Suprapubic skin (tissue), 4 donors: ENCODE measurements around the gene ANKRD13A. TPM values are rescaled to one million over a fixed set of nuclear protein-coding genes. Genes with fewer than 3 reads are reported as not detected.
"Not testable (repeated sequence)": the region's sequence is repeated elsewhere in the genome, so short reads cannot be mapped to it uniquely, and the experiment has no call there.

Experiments
- DNase-seq, 2 donors: peaks; one replicate each; pipeline ENCODE4 v3.0.0-alpha.2; 2019; ENCODE audit warnings: low spot score in 2 of 2
- H3K27ac ChIP-seq: fragments of 200-600 bp; sonication (generic); one replicate; pipeline ENCODE4 v1.5.1; 2019
- H3K27me3 ChIP-seq: fragments of 200-600 bp; sonication (generic); one replicate; pipeline ENCODE4 v1.5.1; 2019
- H3K36me3 ChIP-seq: fragments of 200-600 bp; sonication (generic); one replicate; pipeline ENCODE4 v1.5.1; 2019
- H3K4me1 ChIP-seq: fragments of 200-600 bp; sonication (generic); one replicate; pipeline ENCODE4 v1.5.1; 2019
- H3K4me3 ChIP-seq: fragments of 200-600 bp; sonication (generic); one replicate; pipeline ENCODE4 v1.5.1; 2019; ENCODE audit warnings: mild to moderate bottlenecking
- H3K9me3 ChIP-seq: fragments of 200-600 bp; sonication (generic); one replicate; pipeline ENCODE4 v1.5.1; 2019
- EP300 ChIP-seq: sonication (generic); formaldehyde crosslinking; IDR thresholded peaks from one replicate; pipeline ENCODE4 v1.6.1; 2017; ENCODE audit warnings: antibody characterized with exemption
- POLR2A ChIP-seq, 2 donors: fragments of 450-650 bp; IDR thresholded peaks; one replicate each; pipeline ENCODE4 v1.6.1; 2017; ENCODE audit warnings: antibody characterized with exemption in 2 of 2, mild to moderate bottlenecking in 2 of 2, moderate library complexity in 2 of 2
- POLR2AphosphoS5 ChIP-seq, 3 donors: sonication (generic); formaldehyde crosslinking; IDR thresholded peaks; one replicate each; pipeline ENCODE4 v1.6.1; 2017; ENCODE audit warnings: antibody characterized with exemption in 3 of 3
- WGBS: methylation state at CpG from one replicate; pipeline ENCODE4 v1.1.5; 2018; 5-methylcytosine and 5-hydroxymethylcytosine counted together
- total RNA-seq, 4 donors: library from RNA; depleted of rRNA; stranded (reverse); fragments of >200 nt; gene quantifications; one replicate each; pipeline ENCODE4 v1.1.0, GENCODE V29; 2016
- TF ChIP-seq, protein P1 (sequence below), 2 donors: fragments of 200-600 bp in 1 of 2; fragments of 450-650 bp in 1 of 2; sonication (generic) in 1 of 2; IDR thresholded peaks; one replicate each; pipeline ENCODE4 v1.5.1; 2016 to 2019; ENCODE audit warnings: antibody characterized with exemption in 2 of 2, mild to moderate bottlenecking in 1 of 2, moderate library complexity in 1 of 2

Gene ANKRD13A
- total RNA-seq, 4 donors from 2014 or later: 104 to 161 (median 114) TPM

DNA sequence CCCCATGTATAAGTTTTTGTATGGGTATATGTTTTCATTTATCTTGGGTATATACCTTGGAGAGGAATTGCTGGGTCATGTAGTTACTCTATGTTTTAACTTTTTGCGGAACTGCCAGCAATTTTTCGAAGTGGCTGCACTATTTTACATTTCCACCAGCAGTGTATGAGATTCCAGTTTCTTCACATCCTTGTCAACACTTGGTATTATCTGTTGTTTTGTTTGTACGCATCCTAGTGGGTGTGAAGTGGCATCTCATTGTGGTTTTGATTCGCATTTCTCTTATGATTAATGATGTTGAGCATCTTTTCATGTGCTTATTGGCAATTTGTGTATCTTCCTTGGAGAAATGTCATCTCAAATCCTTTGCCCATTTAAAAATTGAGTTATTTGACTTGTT, 6.9 kb downstream of the ANKRD13A start:
- no peak overlapping the region for H3K4me3 ChIP-seq
- no peak for TF ChIP-seq POLR2AphosphoS5 (IDR thresholded peaks at IDR 0.05)
- TF ChIP-seq, protein P1, sequence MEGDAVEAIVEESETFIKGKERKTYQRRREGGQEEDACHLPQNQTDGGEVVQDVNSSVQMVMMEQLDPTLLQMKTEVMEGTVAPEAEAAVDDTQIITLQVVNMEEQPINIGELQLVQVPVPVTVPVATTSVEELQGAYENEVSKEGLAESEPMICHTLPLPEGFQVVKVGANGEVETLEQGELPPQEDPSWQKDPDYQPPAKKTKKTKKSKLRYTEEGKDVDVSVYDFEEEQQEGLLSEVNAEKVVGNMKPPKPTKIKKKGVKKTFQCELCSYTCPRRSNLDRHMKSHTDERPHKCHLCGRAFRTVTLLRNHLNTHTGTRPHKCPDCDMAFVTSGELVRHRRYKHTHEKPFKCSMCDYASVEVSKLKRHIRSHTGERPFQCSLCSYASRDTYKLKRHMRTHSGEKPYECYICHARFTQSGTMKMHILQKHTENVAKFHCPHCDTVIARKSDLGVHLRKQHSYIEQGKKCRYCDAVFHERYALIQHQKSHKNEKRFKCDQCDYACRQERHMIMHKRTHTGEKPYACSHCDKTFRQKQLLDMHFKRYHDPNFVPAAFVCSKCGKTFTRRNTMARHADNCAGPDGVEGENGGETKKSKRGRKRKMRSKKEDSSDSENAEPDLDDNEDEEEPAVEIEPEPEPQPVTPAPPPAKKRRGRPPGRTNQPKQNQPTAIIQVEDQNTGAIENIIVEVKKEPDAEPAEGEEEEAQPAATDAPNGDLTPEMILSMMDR (IDR thresholded peaks at IDR 0.05): no peak
- TF ChIP-seq POLR2A (IDR thresholded peaks at IDR 0.05): no peak
- TF ChIP-seq EP300: no peak
- H3K27ac ChIP-seq: no peak overlapping the region
- H3K27me3 ChIP-seq: no peaks in the 10 kb centered on the region
- H3K9me3 ChIP-seq: no peaks in the 10 kb centered on the region
- H3K36me3 ChIP-seq: no peaks in the 10 kb centered on the region
- no peak for DNase-seq
- WGBS: 100% methylated on average over 4 of the region's 4 CpGs
- peaks cover 23% of the 10 kb centered on the region for H3K4me1 ChIP-seq

DNA sequence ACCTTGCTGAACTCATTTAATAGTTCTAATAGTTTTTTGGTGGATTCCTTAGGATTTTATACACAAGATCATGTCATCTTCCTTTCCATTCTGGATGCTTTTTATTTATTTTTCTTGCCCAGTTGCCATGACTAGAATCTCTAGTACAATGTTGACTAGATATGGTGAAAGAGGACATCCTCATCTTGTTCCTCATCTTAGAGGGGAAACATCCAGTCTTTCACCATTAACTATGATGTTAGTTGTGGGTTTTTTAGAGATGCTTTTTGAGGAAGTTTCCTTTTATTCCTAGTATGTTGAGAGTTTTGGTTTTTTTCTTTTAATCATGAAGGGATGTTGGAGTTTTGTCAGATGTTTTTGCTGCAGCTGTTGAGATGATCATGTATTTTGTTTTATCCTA, 8.7 kb downstream of the ANKRD13A start:
- H3K27ac ChIP-seq: no peak overlapping the region
- H3K27me3 ChIP-seq: no peaks in the 10 kb centered on the region
- no peak overlapping the region for H3K4me3 ChIP-seq
- peaks cover 5% of the 10 kb centered on the region for H3K4me1 ChIP-seq
- no peak for TF ChIP-seq POLR2AphosphoS5 (IDR thresholded peaks at IDR 0.05)
- TF ChIP-seq POLR2A (IDR thresholded peaks at IDR 0.05): no peak
- TF ChIP-seq EP300: no peak
- TF ChIP-seq, protein P1 (IDR thresholded peaks at IDR 0.05): no peak
- no peak for DNase-seq
- H3K9me3 ChIP-seq: no peaks in the 10 kb centered on the region
- peaks cover 8% of the 10 kb centered on the region for H3K36me3 ChIP-seq

DNA sequence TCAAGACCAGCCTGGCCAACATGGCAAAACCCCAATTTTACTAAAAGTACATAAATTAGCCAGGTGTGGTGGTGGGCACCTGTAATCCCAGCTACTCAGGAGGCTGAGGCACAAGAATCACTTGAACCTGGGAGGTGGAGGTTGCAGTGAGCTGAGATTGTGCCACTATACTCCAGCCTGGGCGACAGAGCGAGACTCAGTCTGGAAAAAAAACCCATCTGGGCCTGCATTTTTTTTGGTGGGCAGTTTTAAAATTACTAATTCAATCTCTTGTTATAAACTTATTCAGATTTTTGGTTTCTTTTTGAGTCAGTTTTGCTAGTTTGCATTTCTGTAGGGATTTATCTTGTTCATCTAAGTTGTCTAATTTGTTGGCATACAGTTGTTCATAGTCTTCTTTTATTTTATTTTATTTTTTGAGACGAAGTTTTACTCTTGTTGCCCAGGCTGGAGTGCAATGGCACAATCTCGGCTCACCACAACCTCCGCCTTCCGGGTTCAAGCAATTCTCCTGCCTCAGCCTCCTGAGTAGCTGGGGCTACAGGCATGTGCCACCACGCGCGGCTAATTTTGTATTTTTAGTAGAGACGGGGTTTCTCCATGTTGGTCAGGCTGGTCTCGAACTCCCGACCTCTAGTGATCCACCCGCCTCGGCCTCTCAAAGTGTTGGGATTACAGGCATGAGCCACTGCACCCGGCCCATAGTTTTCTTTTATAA, 9.6 kb downstream of the ANKRD13A start:
- H3K27ac ChIP-seq, H3K9me3 ChIP-seq, H3K27me3 ChIP-seq, H3K4me3 ChIP-seq, H3K4me1 ChIP-seq, DNase-seq: not testable (repeated sequence)
- WGBS: 95% methylated on average over 14 of the region's 15 CpGs
- peaks cover 18% of the 10 kb centered on the region for H3K36me3 ChIP-seq

DNA sequence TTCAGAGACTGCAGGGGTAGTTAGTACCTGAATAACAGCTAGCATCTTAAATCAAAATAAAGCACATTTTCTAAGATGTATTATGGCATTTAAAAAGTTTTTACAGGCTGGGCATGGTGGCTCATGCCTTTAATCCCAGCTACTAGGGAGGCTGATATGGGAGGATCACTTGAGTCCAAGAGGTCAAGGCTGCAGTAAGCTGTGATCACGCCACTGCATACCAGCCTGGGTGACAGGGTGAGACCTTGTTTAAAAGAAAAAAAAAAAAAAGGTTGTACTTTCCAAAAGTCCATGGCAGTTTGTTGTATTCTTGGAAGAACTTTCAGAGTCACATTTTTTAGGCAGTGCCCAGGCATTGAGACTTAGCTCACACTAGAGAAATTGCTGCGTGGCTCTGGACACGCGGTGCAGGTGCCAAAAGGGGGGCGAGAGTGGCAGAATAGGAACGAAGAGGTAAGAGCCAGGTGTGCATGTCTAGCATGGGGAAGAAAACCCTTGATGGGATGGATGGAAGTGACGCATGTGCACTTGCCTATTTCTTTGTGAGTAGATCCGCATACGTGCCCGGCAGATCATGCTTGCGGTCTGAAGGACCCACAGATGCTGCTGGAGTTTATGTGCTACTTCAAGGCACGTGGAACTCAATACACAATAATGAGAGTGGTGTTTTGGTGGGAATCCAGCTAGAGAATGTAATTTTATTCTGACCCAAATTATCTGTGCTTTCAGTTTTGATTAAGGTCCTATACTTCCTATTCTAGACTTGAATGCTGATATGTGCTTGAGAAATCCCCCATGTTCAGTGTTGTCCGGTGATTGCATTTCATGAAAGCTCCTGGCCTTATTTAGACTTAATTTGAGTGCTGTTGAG, 11.9 kb downstream of the ANKRD13A start:
- H3K9me3 ChIP-seq: no peaks in the 10 kb centered on the region
- peaks cover 39% of the 10 kb centered on the region for H3K36me3 ChIP-seq
- TF ChIP-seq POLR2A (IDR thresholded peaks at IDR 0.05): no peak
- TF ChIP-seq, protein P1 (IDR thresholded peaks at IDR 0.05): no peak
- no peak for TF ChIP-seq POLR2AphosphoS5 (IDR thresholded peaks at IDR 0.05)
- no peak for TF ChIP-seq EP300
- H3K27me3 ChIP-seq: no peaks in the 10 kb centered on the region
- H3K4me3 ChIP-seq: no peak overlapping the region
- 97% methylated on average over 13 of the region's 13 CpGs for WGBS
- DNase-seq: no peak
- no peaks in the 10 kb centered on the region for H3K4me1 ChIP-seq
- no peak overlapping the region for H3K27ac ChIP-seq

DNA sequence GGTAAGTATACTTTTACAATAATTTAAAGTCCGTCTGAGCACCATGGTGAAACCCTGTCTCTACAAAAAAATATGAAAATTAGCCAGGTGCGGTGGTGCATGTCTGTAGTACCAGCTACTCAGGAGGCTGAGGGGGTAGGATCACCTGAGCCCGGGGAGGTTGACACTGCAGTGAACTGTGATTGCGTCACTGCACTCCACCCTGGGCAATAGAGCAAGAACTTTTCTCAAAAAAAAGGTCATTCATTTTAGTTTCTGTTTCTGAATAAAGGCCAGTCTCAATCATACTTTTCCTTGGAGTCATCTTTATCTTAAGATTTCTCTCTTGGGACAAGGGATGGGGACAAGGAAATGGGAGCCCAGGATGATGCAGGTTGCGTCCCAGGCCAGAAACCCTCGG, 12.9 kb downstream of the ANKRD13A start:
- Histone ChIP-seq H3K27ac (no peak overlapping the region), H3K36me3 (peaks cover 50% of the 10 kb centered on the region), H3K27me3 (no peaks in the 10 kb centered on the region), H3K4me3 (no peak overlapping the region), H3K4me1 (no peaks in the 10 kb centered on the region), H3K9me3 (no peaks in the 10 kb centered on the region)
- TF ChIP-seq EP300: no peak
- TF ChIP-seq, protein P1 (IDR thresholded peaks at IDR 0.05): no peak
- no peak for DNase-seq
- WGBS: 77% methylated on average over 6 of the region's 6 CpGs
